Measurements from ENCODE around the gene FHOD3.

FHOD3 gene

GRCh38 chr18:36752929-36753865, 455.7 kb downstream of the FHOD3 start:
- TF ChIP-seq CTCF (IDR thresholded peaks at IDR 0.05; ENCODE audit: low read depth, low read length) = peak; percentile 13
- no peak for DNase-seq (ENCODE audit: extremely low read depth, low read depth)

GRCh38 chr18:36756242-36756641, 458.7 kb downstream of the FHOD3 start:
- no peak for TF ChIP-seq CTCF (IDR thresholded peaks at IDR 0.05; ENCODE audit: low read depth, low read length)
- peak; percentile 62 for DNase-seq (ENCODE audit: extremely low read depth, low read depth)

- DNase-seq (ENCODE audit: extremely low read depth, low read depth) = peak; percentile 49
Observed at GRCh38 chr18:36757081-36757480, 459.6 kb downstream of the FHOD3 start.

GRCh38 chr18:36757991-36758390, 460.5 kb downstream of the FHOD3 start:
- no peak for TF ChIP-seq CTCF (IDR thresholded peaks at IDR 0.05; ENCODE audit: low read depth, low read length)
- DNase-seq (ENCODE audit: extremely low read depth, low read depth) = no peak

More at GRCh38 chr18:36757081-36757480, 459.6 kb downstream of the FHOD3 start:
- peak; percentile 70 for TF ChIP-seq CTCF (IDR thresholded peaks at IDR 0.05; ENCODE audit: low read depth, low read length)

- no peak for TF ChIP-seq CTCF (IDR thresholded peaks at IDR 0.05; ENCODE audit: low read depth, low read length)
Observed at GRCh38 chr18:36758623-36759022, 461.1 kb downstream of the FHOD3 start.

GRCh38 chr18:36759167-36759776, 461.8 kb downstream of the FHOD3 start:
- no peak for DNase-seq (ENCODE audit: extremely low read depth, low read depth)
- no peak for TF ChIP-seq CTCF (IDR thresholded peaks at IDR 0.05; ENCODE audit: low read depth, low read length)

More at GRCh38 chr18:36758623-36759022, 461.1 kb downstream of the FHOD3 start:
- DNase-seq (ENCODE audit: extremely low read depth, low read depth) = no peak

- no peak for TF ChIP-seq CTCF (IDR thresholded peaks at IDR 0.05; ENCODE audit: low read depth, low read length)
- no peak for DNase-seq (ENCODE audit: extremely low read depth, low read depth)
Observed at GRCh38 chr18:36760598-36760997, 463.1 kb downstream of the FHOD3 start.

All from AG09319 (cell line).